Activated CD4-positive, alpha-beta T cell treated with anti-CD3 and anti-CD28 coated beads for 48 hours (primary cell): ENCODE results near the gene MED13.
"Not testable (repeated sequence)": the region's sequence is repeated elsewhere in the genome, so short reads cannot be mapped to it uniquely, and the experiment has no call there.

Experiments used
- DNase-seq: peaks from one replicate; pipeline ENCODE4 v3.0.0-alpha.2; 2020

Gene MED13

GRCh38 chr17:61996916-61997605, 68.0 kb downstream of the MED13 start:
- no peak for DNase-seq

- DNase-seq, result no peak
These were observed 75.6 kb downstream of the MED13 start for GRCh38 chr17:61989509-61989908.

GRCh38 chr17:61986898-61987297, 78.2 kb downstream of the MED13 start:
- DNase-seq, result no peak

GRCh38 chr17:61984821-61985220, 80.3 kb downstream of the MED13 start:
- no peak for DNase-seq

- no peak for DNase-seq
These were observed 83.8 kb downstream of the MED13 start for GRCh38 chr17:61981323-61981722.

- no peak for DNase-seq
These were observed 84.5 kb downstream of the MED13 start for GRCh38 chr17:61980535-61980934.

- DNase-seq, result no peak
These were observed 91.0 kb downstream of the MED13 start for GRCh38 chr17:61974115-61974514.

- no peak for DNase-seq
These were observed 92.8 kb downstream of the MED13 start for GRCh38 chr17:61972311-61972710.

GRCh38 chr17:61970030-61970429, 95.0 kb downstream of the MED13 start:
- DNase-seq, result no peak

- DNase-seq, result no peak
These were observed 96.3 kb downstream of the MED13 start for GRCh38 chr17:61968757-61969156.

GRCh38 chr17:61967729-61968128, 97.3 kb downstream of the MED13 start:
- DNase-seq, result no peak

- DNase-seq, result no peak
These were observed 98.9 kb downstream of the MED13 start for GRCh38 chr17:61966191-61966590.

- no peak for DNase-seq
These were observed 109.5 kb downstream of the MED13 start for GRCh38 chr17:61955619-61956018.

- no peak for DNase-seq
These were observed 117.6 kb downstream of the MED13 start for GRCh38 chr17:61947367-61948078.

- no peak for DNase-seq
These were observed 118.7 kb downstream of the MED13 start for GRCh38 chr17:61946359-61946758.

GRCh38 chr17:61943117-61943516, 122.0 kb downstream of the MED13 start:
- DNase-seq, result no peak

- DNase-seq, result no peak
These were observed 123.0 kb downstream of the MED13 start for GRCh38 chr17:61942085-61942484.

GRCh38 chr17:61928101-61928436, 137.0 kb downstream of the MED13 start:
- DNase-seq, result no peak

GRCh38 chr17:61927208-61928100, 137.6 kb downstream of the MED13 start, which contains the start of gene INTS2:
INTS2 (minus strand) TSS chr17:61927982; CDS start chr17:61926644, 1,338 bp downstream.
- DNase-seq, result peak; percentile 97

GRCh38 chr17:61926826-61927207, 138.3 kb downstream of the MED13 start:
- no peak for DNase-seq

- not testable (repeated sequence) for DNase-seq
These were observed 149.9 kb downstream of the MED13 start for GRCh38 chr17:61915162-61915561.

- DNase-seq, result no peak
These were observed 156.6 kb downstream of the MED13 start for GRCh38 chr17:61908292-61909037.

- no peak for DNase-seq
These were observed 157.7 kb downstream of the MED13 start for GRCh38 chr17:61907361-61907760.
